ENCODE results near the gene PSMG1. TPM values are rescaled to one million over a fixed set of nuclear protein-coding genes. Genes with fewer than 3 reads are reported as not detected.
A peak's percentile ranks its signal among the peaks of the same experiment; 100 is the strongest.

PSMG1 gene
- total RNA-seq, 1 donor from 2014 or later, result 23.7 TPM

- ATAC-seq (ENCODE audit: low read depth), result no peak
- Mint-ChIP-seq H3K36me3 (ENCODE audit: low read depth) (peaks cover 12% of the 10 kb centered on the region), H3K27ac (no peak overlapping the region), H3K4me1 (peaks cover 5% of the 10 kb centered on the region), H3K27me3 (no peaks in the 10 kb centered on the region), H3K4me3 (no peak overlapping the region), H3K9me3 (no peaks in the 10 kb centered on the region)
- CTCF ChIA-PET, result interaction anchor here (0.7 kb wide), 1 partner anchor 45 kb away, joined by 3 read pairs; no protein-coding TSS in a partner anchor
- TF ChIP-seq, protein P1, sequence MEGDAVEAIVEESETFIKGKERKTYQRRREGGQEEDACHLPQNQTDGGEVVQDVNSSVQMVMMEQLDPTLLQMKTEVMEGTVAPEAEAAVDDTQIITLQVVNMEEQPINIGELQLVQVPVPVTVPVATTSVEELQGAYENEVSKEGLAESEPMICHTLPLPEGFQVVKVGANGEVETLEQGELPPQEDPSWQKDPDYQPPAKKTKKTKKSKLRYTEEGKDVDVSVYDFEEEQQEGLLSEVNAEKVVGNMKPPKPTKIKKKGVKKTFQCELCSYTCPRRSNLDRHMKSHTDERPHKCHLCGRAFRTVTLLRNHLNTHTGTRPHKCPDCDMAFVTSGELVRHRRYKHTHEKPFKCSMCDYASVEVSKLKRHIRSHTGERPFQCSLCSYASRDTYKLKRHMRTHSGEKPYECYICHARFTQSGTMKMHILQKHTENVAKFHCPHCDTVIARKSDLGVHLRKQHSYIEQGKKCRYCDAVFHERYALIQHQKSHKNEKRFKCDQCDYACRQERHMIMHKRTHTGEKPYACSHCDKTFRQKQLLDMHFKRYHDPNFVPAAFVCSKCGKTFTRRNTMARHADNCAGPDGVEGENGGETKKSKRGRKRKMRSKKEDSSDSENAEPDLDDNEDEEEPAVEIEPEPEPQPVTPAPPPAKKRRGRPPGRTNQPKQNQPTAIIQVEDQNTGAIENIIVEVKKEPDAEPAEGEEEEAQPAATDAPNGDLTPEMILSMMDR (IDR thresholded peaks at IDR 0.05), result no peak
- POLR2A ChIA-PET, result no interaction called here
- DNase-seq, result no peak
- intact Hi-C loops (cut with micrococcal nuclease), result loop anchor here (10.0 kb wide), 1 partner anchor 1975 kb away; the partner anchor contains the start of gene BACE2
Observed at GRCh38 chr21:39189857-39190604, 6.8 kb upstream of the PSMG1 start.

GRCh38 chr21:39188521-39189139, 5.4 kb upstream of the PSMG1 start:
- POLR2A ChIA-PET, result interaction anchor here (0.6 kb wide), 1 partner anchor 273 kb away, joined by 7 read pairs; no protein-coding TSS in a partner anchor
- DNase-seq, result no peak
- intact Hi-C loops (cut with micrococcal nuclease), result loop anchor here (10.0 kb wide), 1 partner anchor 1976 kb away; the partner anchor contains the start of gene BACE2
- peaks cover 5% of the 10 kb centered on the region for H3K36me3 Mint-ChIP-seq (ENCODE audit: low read depth)
- no peaks in the 10 kb centered on the region for H3K27me3 Mint-ChIP-seq
- TF ChIP-seq, protein P1 (IDR thresholded peaks at IDR 0.05), result no peak
- no peak for ATAC-seq (ENCODE audit: low read depth)
- no peak overlapping the region for H3K4me3 Mint-ChIP-seq
- CTCF ChIA-PET, result no interaction called here
- no peaks in the 10 kb centered on the region for H3K9me3 Mint-ChIP-seq
- peaks cover 15% of the 10 kb centered on the region for H3K4me1 Mint-ChIP-seq
- no peak overlapping the region for H3K27ac Mint-ChIP-seq

- Mint-ChIP-seq H3K27ac (no peak overlapping the region), H3K4me3 (no peak overlapping the region), H3K27me3 (no peaks in the 10 kb centered on the region), H3K4me1 (peaks cover 19% of the 10 kb centered on the region), H3K36me3 (ENCODE audit: low read depth) (peaks cover 7% of the 10 kb centered on the region), H3K9me3 (no peaks in the 10 kb centered on the region)
- POLR2A ChIA-PET, result no interaction called here
- ATAC-seq (ENCODE audit: low read depth), result no peak
- intact Hi-C loops (cut with micrococcal nuclease), result loop anchor here (10.0 kb wide), 1 partner anchor 1978 kb away; the partner anchor contains the start of gene BACE2
- TF ChIP-seq, protein P1 (IDR thresholded peaks at IDR 0.05), result no peak
- CTCF ChIA-PET, result no interaction called here
- DNase-seq, result no peak
Observed at GRCh38 chr21:39187141-39187540, 3.9 kb upstream of the PSMG1 start.

- H3K4me3 Mint-ChIP-seq, result no peak overlapping the region
- peak overlapping the region; percentile 31 for H3K27ac Mint-ChIP-seq
- H3K36me3 Mint-ChIP-seq (ENCODE audit: low read depth), result peaks cover 7% of the 10 kb centered on the region
- POLR2A ChIA-PET, result no interaction called here
- H3K4me1 Mint-ChIP-seq, result peaks cover 23% of the 10 kb centered on the region
- ATAC-seq (ENCODE audit: low read depth) (no peak), DNase-seq (no peak)
- intact Hi-C loops (cut with micrococcal nuclease), result loop anchor here (10.0 kb wide), 1 partner anchor 1978 kb away; the partner anchor contains the start of gene BACE2
- TF ChIP-seq, protein P1 (IDR thresholded peaks at IDR 0.05), result no peak
- no peaks in the 10 kb centered on the region for H3K27me3 Mint-ChIP-seq
- CTCF ChIA-PET, result no interaction called here
- no peaks in the 10 kb centered on the region for H3K9me3 Mint-ChIP-seq
Observed at GRCh38 chr21:39186676-39187075, 3.4 kb upstream of the PSMG1 start.

GRCh38 chr21:39185157-39185556, 1.9 kb upstream of the PSMG1 start:
- no peak overlapping the region for H3K27ac Mint-ChIP-seq
- no peaks in the 10 kb centered on the region for H3K27me3 Mint-ChIP-seq
- POLR2A ChIA-PET, result interaction anchor here (0.5 to 3.0 kb wide), 3 partner anchors 128 to 381 kb away, joined by 3 to 29 read pairs (median 4); partner anchors contain the start of gene BRWD1
- peaks cover 25% of the 10 kb centered on the region for H3K4me1 Mint-ChIP-seq
- ATAC-seq (ENCODE audit: low read depth) (no peak), DNase-seq (no peak)
- H3K9me3 Mint-ChIP-seq, result no peaks in the 10 kb centered on the region
- peaks cover 7% of the 10 kb centered on the region for H3K36me3 Mint-ChIP-seq (ENCODE audit: low read depth)
- TF ChIP-seq, protein P1 (IDR thresholded peaks at IDR 0.05), result no peak
- H3K4me3 Mint-ChIP-seq, result no peak overlapping the region
- intact Hi-C loops (cut with micrococcal nuclease), result loop anchor here (10.0 kb wide), 1 partner anchor 1980 kb away; the partner anchor contains the start of gene BACE2
- CTCF ChIA-PET, result no interaction called here
